Gastroesophageal sphincter (tissue), 4 donors: Measurements from ENCODE around the gene CPA5. TPM values are rescaled to one million over a fixed set of nuclear protein-coding genes. Genes with fewer than 3 reads are reported as not detected.

Experiments used
- ATAC-seq: fragments of 150-250 bp; one replicate; pipeline ENCODE4 v1.9.1; 2016; ENCODE audit warnings: mild to moderate bottlenecking, moderate library complexity
- H3K27ac ChIP-seq, 4 donors: fragments of 200-600 bp; sonication (generic) in 3 of 4; 1 replicate in 3 of 4; 2 replicates in 1 of 4; pipeline ENCODE4 v1.5.1; 2016 to 2019
- H3K27me3 ChIP-seq: fragments of 200-600 bp; sonication (generic); one replicate; pipeline ENCODE4 v1.5.1; 2019
- H3K36me3 ChIP-seq, 2 donors: fragments of 200-600 bp; sonication (generic); one replicate each; pipeline ENCODE4 v1.5.1; 2019; ENCODE audit warnings: control low read depth in 1 of 2
- H3K4me1 ChIP-seq, 3 donors: fragments of 200-600 bp; sonication (generic); 1 replicate in 2 of 3; 2 replicates in 1 of 3; pipeline ENCODE4 v1.5.1; 2016 to 2019; ENCODE audit warnings: control low read depth in 2 of 3
- H3K4me3 ChIP-seq, 2 donors: fragments of 200-600 bp; sonication (generic); one replicate each; pipeline ENCODE4 v1.5.1; 2019; ENCODE audit warnings: mild to moderate bottlenecking in 1 of 2, moderate library complexity in 1 of 2
- H3K9me3 ChIP-seq, 3 donors: fragments of 200-600 bp; sonication (generic); one replicate each; pipeline ENCODE4 v1.5.1; 2017 to 2019; ENCODE audit warnings: control low read depth in 2 of 3
- CTCF ChIP-seq, 4 experiments: fragments of 200-600 bp in 2 of 4; fragments of 450-650 bp in 2 of 4; sonication (generic) in 1 of 4; IDR thresholded peaks; one replicate each; pipeline ENCODE4 v1.5.1; 2017 to 2019; ENCODE audit warnings: antibody characterized with exemption in 4 of 4, mild to moderate bottlenecking in 2 of 4, moderate library complexity in 2 of 4
- EP300 ChIP-seq: sonication (generic); formaldehyde crosslinking; IDR thresholded peaks from one replicate; pipeline ENCODE4 v1.6.1; 2017; ENCODE audit warnings: antibody characterized with exemption, mild to moderate bottlenecking
- POLR2A ChIP-seq, 2 donors: fragments of 450-650 bp; IDR thresholded peaks; one replicate each; pipeline ENCODE4 v1.6.1; 2017; ENCODE audit warnings: antibody characterized with exemption in 2 of 2, mild to moderate bottlenecking in 2 of 2, moderate library complexity in 1 of 2
- POLR2AphosphoS5 ChIP-seq: sonication (generic); formaldehyde crosslinking; IDR thresholded peaks from one replicate; pipeline ENCODE4 v1.6.1; 2017; ENCODE audit warnings: antibody characterized with exemption
- WGBS, 2 donors: methylation state at CpG; one replicate each; pipeline ENCODE4 v1.1.5; 2018; ENCODE audit warnings: low coverage in 1 of 2; 5-methylcytosine and 5-hydroxymethylcytosine counted together
- total RNA-seq, 4 donors: library from RNA; depleted of rRNA; stranded (reverse); fragments of >200 nt; gene quantifications; one replicate each; pipeline ENCODE4 v1.1.0, GENCODE V29; 2016

The CPA5 gene
- total RNA-seq, 4 donors from 2014 or later = not detected

GRCh38 chr7:130332259-130333053 is 12.2 kb upstream of the CPA5 start:
- no peak for ATAC-seq
- H3K27ac ChIP-seq = no peak overlapping the region
- H3K4me3 ChIP-seq = no peak overlapping the region
- TF ChIP-seq POLR2A (IDR thresholded peaks at IDR 0.05) (no peak), EP300 (no peak), CTCF (IDR thresholded peaks at IDR 0.05) (no peak), POLR2AphosphoS5 (no peak)
- no peaks in the 10 kb centered on the region for H3K36me3 ChIP-seq
- H3K9me3 ChIP-seq = no peaks in the 10 kb centered on the region
- H3K27me3 ChIP-seq = no peaks in the 10 kb centered on the region
- no peaks in the 10 kb centered on the region for H3K4me1 ChIP-seq
- WGBS, 2 donors = 88 to 95% methylated on average over 3 to 4 of the region's 4 CpGs

GRCh38 chr7:130333832-130334231 is 10.8 kb upstream of the CPA5 start:
- no peaks in the 10 kb centered on the region for H3K27me3 ChIP-seq
- ATAC-seq = no peak
- WGBS, 2 donors = 66% methylated on average over 2 of the region's 2 CpGs; no CpG with 5 or more reads in 1 of the 2 donors
- H3K9me3 ChIP-seq = no peaks in the 10 kb centered on the region
- H3K4me1 ChIP-seq = no peaks in the 10 kb centered on the region
- H3K27ac ChIP-seq = no peak overlapping the region
- H3K36me3 ChIP-seq = no peaks in the 10 kb centered on the region
- no peak overlapping the region for H3K4me3 ChIP-seq
- TF ChIP-seq POLR2AphosphoS5 = no peak
- TF ChIP-seq EP300 = no peak
- no peak for TF ChIP-seq POLR2A (IDR thresholded peaks at IDR 0.05)
- TF ChIP-seq CTCF (IDR thresholded peaks at IDR 0.05) = no peak

- 6 to 14% methylated on average over 6 of the region's 6 CpGs for WGBS, 2 donors
- ATAC-seq = no peak
- Histone ChIP-seq H3K27ac (no peak overlapping the region), H3K9me3 (no peaks in the 10 kb centered on the region), H3K4me1 (no peaks in the 10 kb centered on the region), H3K27me3 (no peaks in the 10 kb centered on the region), H3K4me3 (no peak overlapping the region), H3K36me3 (no peaks in the 10 kb centered on the region)
- TF ChIP-seq EP300 = no peak
- no peak for TF ChIP-seq CTCF (IDR thresholded peaks at IDR 0.05)
- no peak for TF ChIP-seq POLR2AphosphoS5
- TF ChIP-seq POLR2A (IDR thresholded peaks at IDR 0.05) = no peak
Observed at GRCh38 chr7:130334274-130334673, 10.3 kb upstream of the CPA5 start.

GRCh38 chr7:130337410-130337971 is 7.1 kb upstream of the CPA5 start:
- no peak for ATAC-seq
- WGBS, 2 donors = 90% methylated on average over 2 of the region's 6 CpGs; no CpG with 5 or more reads in 1 of the 2 donors
- Histone ChIP-seq H3K4me1 (no peaks in the 10 kb centered on the region), H3K9me3 (no peaks in the 10 kb centered on the region), H3K27me3 (no peaks in the 10 kb centered on the region), H3K27ac (no peak overlapping the region), H3K36me3 (no peaks in the 10 kb centered on the region), H3K4me3 (no peak overlapping the region)
- TF ChIP-seq CTCF (IDR thresholded peaks at IDR 0.05) (no peak), POLR2A (IDR thresholded peaks at IDR 0.05) (no peak), POLR2AphosphoS5 (no peak), EP300 (no peak)

- TF ChIP-seq CTCF (IDR thresholded peaks at IDR 0.05) (no peak), POLR2A (IDR thresholded peaks at IDR 0.05) (no peak), POLR2AphosphoS5 (no peak), EP300 (no peak)
- Histone ChIP-seq H3K9me3 (no peaks in the 10 kb centered on the region), H3K36me3 (no peaks in the 10 kb centered on the region), H3K4me1 (no peaks in the 10 kb centered on the region), H3K4me3 (no peak overlapping the region), H3K27me3 (no peaks in the 10 kb centered on the region), H3K27ac (no peak overlapping the region)
- ATAC-seq = no peak
- WGBS, 2 donors = 91 to 94% methylated on average over 3 of the region's 3 CpGs
Observed at GRCh38 chr7:130338233-130338632, 6.4 kb upstream of the CPA5 start.
